Smooth muscle cell (in vitro differentiated cells): ENCODE results near the gene OSBPL2. TPM values are rescaled to one million over a fixed set of nuclear protein-coding genes. Genes with fewer than 3 reads are reported as not detected.

Experiments used
- DNase-seq: peaks from one replicate; lab custom pipeline; 2025; ENCODE audit not compliant: unreplicated experiment; lab: John Stamatoyannopoulos, UW
- H2AFZ ChIP-seq: fragments of 200-600 bp; sonication (generic); 2 replicates; pipeline ENCODE4 v1.6.0; 2016; ENCODE audit warnings: antibody characterized with exemption, low read depth, mild to moderate bottlenecking
- H3F3A ChIP-seq: fragments of 200-600 bp; sonication (generic); 2 replicates; pipeline ENCODE4 v1.6.0; 2017; ENCODE audit warnings: antibody characterized with exemption, low read depth
- H3K27ac ChIP-seq: fragments of 200-600 bp; sonication (generic); 2 replicates; pipeline ENCODE4 v1.5.1; 2016; ENCODE audit warnings: low read depth, mild to moderate bottlenecking
- H3K27me3 ChIP-seq: fragments of 200-600 bp; sonication (generic); 2 replicates; pipeline ENCODE4 v1.6.1; 2016; ENCODE audit warnings: low read depth, mild to moderate bottlenecking
- H3K36me3 ChIP-seq: fragments of 200-600 bp; sonication (generic); 2 replicates; pipeline ENCODE4 v1.5.1; 2016; ENCODE audit warnings: low read depth
- H3K4me1 ChIP-seq: fragments of 200-600 bp; sonication (generic); 2 replicates; pipeline ENCODE4 v1.5.1; 2016; ENCODE audit warnings: low read depth
- H3K4me2 ChIP-seq: fragments of 200-600 bp; sonication (generic); 2 replicates; pipeline ENCODE4 v1.6.0; 2016; ENCODE audit warnings: mild to moderate bottlenecking
- H3K4me3 ChIP-seq: fragments of 200-600 bp; sonication (generic); 2 replicates; pipeline ENCODE4 v1.5.1; 2016; ENCODE audit warnings: mild to moderate bottlenecking
- H3K79me2 ChIP-seq: fragments of 200-600 bp; sonication (generic); 2 replicates; pipeline ENCODE4 v1.6.0; 2016; ENCODE audit warnings: low read depth, mild to moderate bottlenecking
- H3K9ac ChIP-seq: fragments of 200-600 bp; sonication (generic); 2 replicates; pipeline ENCODE4 v1.6.0; 2016; ENCODE audit warnings: low read depth
- H3K9me3 ChIP-seq: fragments of 200-600 bp; sonication (generic); replicated peaks from 2 replicates; pipeline ENCODE4 v1.5.1; 2016; ENCODE audit warnings: low read depth
- H4K20me1 ChIP-seq: fragments of 200-600 bp; sonication (generic); 2 replicates; pipeline ENCODE4 v1.6.0; 2016; ENCODE audit warnings: low read depth
- CTCF ChIP-seq: fragments of 200-600 bp; sonication (generic); IDR thresholded peaks from 2 replicates; pipeline ENCODE4 v1.5.1; 2017; ENCODE audit warnings: borderline replicate concordance, mild to moderate bottlenecking, antibody characterized with exemption; ENCODE audit not compliant: insufficient read depth, poor library complexity, severe bottlenecking
- WGBS: methylation state at CpG from one replicate; pipeline ENCODE4 v1.1.7; 2016; ENCODE audit warnings: low lambda C conversion rate; 5-methylcytosine and 5-hydroxymethylcytosine counted together
- polyA plus RNA-seq: library from polyadenylated mRNA; unstranded; fragments of >200 nt; fragmentation: Nextera tagmentation; extraction: Ambion mirVana; gene quantifications from 2 replicates; pipeline ENCODE4 v1.2.1, GENCODE V29; 2016
- total RNA-seq: library from RNA; depleted of rRNA; stranded (reverse); fragments of >200 nt; gene quantifications from 2 replicates; pipeline ENCODE4 v1.2.3, GENCODE V29; 2014

Gene OSBPL2
- total and polyA plus RNA-seq, 2 experiments from 2014 or later: 34.3 to 37.0 TPM

DNA sequence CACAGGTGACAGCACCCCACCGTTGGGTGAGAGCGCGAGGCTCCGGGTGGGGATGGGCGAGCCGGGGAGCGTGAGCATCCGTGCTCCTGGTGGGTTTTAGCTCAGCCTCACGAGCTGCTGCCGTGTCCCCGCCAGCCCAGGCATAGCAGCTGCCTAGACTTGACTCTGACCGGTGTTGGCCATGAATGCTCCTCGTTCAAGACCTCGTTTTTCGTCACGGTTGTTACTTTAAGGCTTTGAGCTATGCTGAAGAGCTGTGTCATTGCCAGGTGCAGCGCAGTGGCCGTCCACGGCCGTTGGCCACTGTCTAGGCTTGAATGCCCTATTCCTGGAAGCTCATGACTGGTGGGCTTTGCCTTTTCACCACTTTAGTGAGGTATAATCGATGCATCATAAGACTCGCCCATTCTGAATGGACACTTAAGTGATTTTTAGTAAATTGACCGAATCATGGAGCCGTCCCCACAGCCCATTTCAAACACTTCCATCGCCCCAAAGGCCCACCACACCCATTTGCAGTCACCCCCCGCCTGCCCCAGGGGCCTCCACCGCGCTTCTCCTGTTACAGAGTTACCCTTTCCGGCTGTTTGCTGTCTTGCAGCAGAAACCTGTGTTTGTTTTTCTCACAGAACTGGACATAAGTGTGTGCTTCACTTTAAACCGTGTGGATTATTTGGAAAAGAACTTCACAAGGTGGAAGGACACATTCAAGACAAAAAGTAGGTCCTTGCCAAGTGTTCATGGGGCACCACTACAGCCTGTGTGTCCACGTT lies 43.0 kb downstream of the OSBPL2 start:
- no peak for DNase-seq
- H3K4me1 ChIP-seq: no peaks in the 10 kb centered on the region
- H3K36me3 ChIP-seq: no peaks in the 10 kb centered on the region
- H3K27me3 ChIP-seq: no peaks in the 10 kb centered on the region
- no peak overlapping the region for H3K9ac ChIP-seq
- no peaks in the 10 kb centered on the region for H3F3A ChIP-seq
- H3K4me2 ChIP-seq: no peak overlapping the region
- no peaks in the 10 kb centered on the region for H3K9me3 ChIP-seq
- H3K27ac ChIP-seq: no peak overlapping the region
- WGBS: 97% methylated on average over 31 of the region's 31 CpGs
- no peak overlapping the region for H2AFZ ChIP-seq
- H3K79me2 ChIP-seq: no peaks in the 10 kb centered on the region
- no peak overlapping the region for H3K4me3 ChIP-seq
- no peak for TF ChIP-seq CTCF
- H4K20me1 ChIP-seq: peaks cover 14% of the 10 kb centered on the region

GRCh38 chr20:62282103-62282502 lies 43.8 kb downstream of the OSBPL2 start:
- Histone ChIP-seq H2AFZ (no peak overlapping the region), H3K36me3 (no peaks in the 10 kb centered on the region), H3K9ac (no peak overlapping the region), H3F3A (no peaks in the 10 kb centered on the region), H4K20me1 (peaks cover 7% of the 10 kb centered on the region), H3K9me3 (no peaks in the 10 kb centered on the region), H3K4me2 (no peak overlapping the region), H3K79me2 (no peaks in the 10 kb centered on the region), H3K27ac (no peak overlapping the region), H3K4me3 (no peak overlapping the region), H3K27me3 (no peaks in the 10 kb centered on the region), H3K4me1 (no peaks in the 10 kb centered on the region)
- 95% methylated on average over 7 of the region's 7 CpGs for whole genome bisulfite sequencing
- DNase-seq: no peak
- TF ChIP-seq CTCF: no peak

DNA sequence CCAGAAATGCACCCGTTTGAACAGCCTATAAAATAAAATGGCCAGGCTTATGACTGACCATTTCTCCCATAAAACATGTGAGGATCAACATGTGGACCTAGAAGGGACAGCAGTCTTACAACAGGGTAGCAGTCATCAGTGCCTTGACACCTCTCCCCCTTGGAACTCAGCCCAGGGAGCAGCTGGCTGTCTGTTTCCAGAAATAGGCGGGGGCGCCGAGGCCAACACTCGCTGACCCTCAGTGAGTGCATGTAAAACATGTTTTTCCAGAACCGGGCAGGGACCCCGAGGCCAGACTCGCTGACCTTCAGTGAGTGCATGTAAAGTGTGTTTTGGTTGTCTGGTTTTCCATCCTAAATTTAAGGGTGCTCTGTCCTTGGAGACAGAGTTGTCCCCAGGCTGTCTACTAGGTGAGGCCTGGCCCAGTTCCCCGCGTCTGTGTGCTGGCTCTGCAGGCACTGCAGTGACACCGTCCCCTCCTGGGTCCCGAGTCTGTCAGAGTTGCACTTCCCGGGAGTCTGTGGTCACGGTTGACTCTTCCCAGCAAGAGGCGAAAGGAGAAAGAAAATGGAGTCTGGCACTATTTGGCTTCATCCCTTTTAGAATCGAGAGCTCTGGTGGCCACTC lies 44.7 kb downstream of the OSBPL2 start:
- 88% methylated on average over 16 of the region's 16 CpGs for WGBS
- DNase-seq: no peak
- H3K27ac ChIP-seq: no peak overlapping the region
- no peak overlapping the region for H3K4me2 ChIP-seq
- no peaks in the 10 kb centered on the region for H3K36me3 ChIP-seq
- no peaks in the 10 kb centered on the region for H3K9me3 ChIP-seq
- H3K4me1 ChIP-seq: no peaks in the 10 kb centered on the region
- H4K20me1 ChIP-seq: peaks cover 8% of the 10 kb centered on the region
- no peak for TF ChIP-seq CTCF
- no peak overlapping the region for H2AFZ ChIP-seq
- no peak overlapping the region for H3K9ac ChIP-seq
- no peaks in the 10 kb centered on the region for H3K27me3 ChIP-seq
- H3F3A ChIP-seq: no peaks in the 10 kb centered on the region
- no peaks in the 10 kb centered on the region for H3K79me2 ChIP-seq
- H3K4me3 ChIP-seq: no peak overlapping the region
